ENCODE data around the gene ADGRG7. TPM values are rescaled to one million over a fixed set of nuclear protein-coding genes. Genes with fewer than 3 reads are reported as not detected.
"Not testable (repeated sequence)": the region's sequence is repeated elsewhere in the genome, so short reads cannot be mapped to it uniquely, and the experiment has no call there.

ADGRG7 gene
- polyA plus RNA-seq, 3 donors = 0.04 to 0.25 TPM; not detected in 1

GRCh38 chr3:100641471-100642032 is 32.2 kb downstream of the ADGRG7 start:
- no peak for DNase-seq

- DNase-seq = no peak
Measured at GRCh38 chr3:100645913-100646312, 36.5 kb downstream of the ADGRG7 start.

- no peak for DNase-seq
Measured at GRCh38 chr3:100647171-100647570, 37.8 kb downstream of the ADGRG7 start.

- no peak for DNase-seq
Measured at GRCh38 chr3:100647657-100648056, 38.3 kb downstream of the ADGRG7 start.

- DNase-seq = no peak
Measured at GRCh38 chr3:100650651-100651619, 41.5 kb downstream of the ADGRG7 start.

GRCh38 chr3:100653604-100654294 is 44.3 kb downstream of the ADGRG7 start:
- no peak for DNase-seq

- DNase-seq = no peak
Measured at GRCh38 chr3:100656945-100657344, 47.5 kb downstream of the ADGRG7 start.

GRCh38 chr3:100661294-100661693 is 51.9 kb downstream of the ADGRG7 start:
- DNase-seq = not testable (repeated sequence)

GRCh38 chr3:100662113-100662823 is 52.9 kb downstream of the ADGRG7 start:
- DNase-seq = no peak

- no peak for DNase-seq
Measured at GRCh38 chr3:100665230-100665629, 55.8 kb downstream of the ADGRG7 start.

GRCh38 chr3:100666699-100667098 is 57.3 kb downstream of the ADGRG7 start:
- not testable (repeated sequence) for DNase-seq

GRCh38 chr3:100667316-100667715 is 57.9 kb downstream of the ADGRG7 start:
- not testable (repeated sequence) for DNase-seq

GRCh38 chr3:100670995-100671394 is 61.6 kb downstream of the ADGRG7 start:
- DNase-seq = not testable (repeated sequence)

GRCh38 chr3:100681496-100681895 is 72.1 kb downstream of the ADGRG7 start:
- DNase-seq = no peak

- no peak for DNase-seq
Measured at GRCh38 chr3:100682056-100682853, 72.9 kb downstream of the ADGRG7 start.

- no peak for DNase-seq
Measured at GRCh38 chr3:100682854-100683760, 73.7 kb downstream of the ADGRG7 start.

GRCh38 chr3:100693225-100693624 is 83.8 kb downstream of the ADGRG7 start:
- no peak for DNase-seq

GRCh38 chr3:100695696-100696095 is 86.3 kb downstream of the ADGRG7 start:
- no peak for DNase-seq

GRCh38 chr3:100696161-100696560 is 86.8 kb downstream of the ADGRG7 start:
- no peak for DNase-seq

GRCh38 chr3:100697172-100697571 is 87.8 kb downstream of the ADGRG7 start:
- no peak for DNase-seq

Measured in renal pelvis (tissue), 4 donors.